BLaER1 (cell line): ENCODE data around the gene BLNK.

ENCODE experiments used
- H3K27ac ChIP-seq: shearing (Covaris generic); formaldehyde crosslinking; 2 replicates; pipeline ENCODE4 v1.8.1; 2022
- H3K27me3 ChIP-seq: shearing (Covaris generic); formaldehyde crosslinking; 2 replicates; pipeline ENCODE4 v1.8.1; 2022
- H3K36me3 ChIP-seq: shearing (Covaris generic); formaldehyde crosslinking; 2 replicates; pipeline ENCODE4 v1.8.1; 2022
- H3K4me1 ChIP-seq: shearing (Covaris generic); formaldehyde crosslinking; 2 replicates; pipeline ENCODE4 v1.8.1; 2022
- H3K4me2 ChIP-seq: shearing (Covaris generic); formaldehyde crosslinking; 2 replicates; pipeline ENCODE4 v1.8.1; 2022
- H3K4me3 ChIP-seq: shearing (Covaris generic); formaldehyde crosslinking; 2 replicates; pipeline ENCODE4 v1.8.1; 2022
- H3K9ac ChIP-seq: shearing (Covaris generic); formaldehyde crosslinking; 2 replicates; pipeline ENCODE4 v1.8.1; 2022
- H3K9me3 ChIP-seq: shearing (Covaris generic); formaldehyde crosslinking; 2 replicates; pipeline ENCODE4 v1.8.1; 2022
- H4K20me1 ChIP-seq: shearing (Covaris generic); formaldehyde crosslinking; 2 replicates; pipeline ENCODE4 v1.8.1; 2022
- Cebpa-rat ChIP-seq: shearing (Covaris generic); IDR thresholded peaks from 2 replicates; pipeline ENCODE4 v1.8.1; 2022

Gene BLNK

DNA sequence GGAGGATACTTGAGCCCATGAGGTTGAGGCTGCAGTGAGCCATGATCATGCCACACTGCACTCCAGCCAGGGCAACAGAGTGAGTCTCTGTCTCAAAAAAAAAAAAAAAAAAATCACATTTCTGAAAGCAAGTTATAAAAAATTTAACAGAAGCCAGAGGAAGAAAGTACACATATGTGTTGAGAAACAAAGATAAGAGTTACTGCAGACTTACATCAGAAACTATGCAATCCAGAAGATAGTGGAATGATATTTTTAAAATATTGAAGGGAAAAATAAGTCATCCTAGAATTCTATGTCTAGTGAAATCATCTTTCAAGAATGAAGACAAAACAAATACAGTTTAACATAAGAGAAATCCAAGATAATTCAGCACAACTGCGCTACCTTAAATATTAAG is 94.4 kb downstream of the BLNK start:
- Histone ChIP-seq H3K27me3 (no peaks in the 10 kb centered on the region), H3K4me1 (no peaks in the 10 kb centered on the region), H4K20me1 (no peaks in the 10 kb centered on the region), H3K4me2 (no peak overlapping the region), H3K9ac (no peak overlapping the region), H3K27ac (no peak overlapping the region), H3K9me3 (peaks cover 37% of the 10 kb centered on the region), H3K36me3 (no peaks in the 10 kb centered on the region), H3K4me3 (no peak overlapping the region)
- TF ChIP-seq Cebpa-rat = no peak

DNA sequence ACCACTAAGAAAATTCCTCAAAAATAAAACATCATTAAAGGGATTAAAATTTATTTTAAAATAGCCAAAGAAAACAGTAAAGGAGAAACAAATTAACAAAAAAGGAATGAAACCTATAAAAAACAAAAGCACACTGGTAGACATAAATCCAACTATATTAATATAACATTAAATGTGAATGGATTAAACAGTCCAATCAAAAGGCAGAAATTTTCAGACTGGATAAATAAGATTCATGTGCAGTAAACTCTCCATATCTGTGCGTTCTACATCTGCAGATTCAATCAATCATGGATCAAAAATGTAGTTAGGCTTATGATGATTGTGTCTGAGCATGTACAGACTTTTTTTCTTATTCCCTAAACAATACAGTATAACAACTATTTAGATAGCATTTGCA is 98.7 kb downstream of the BLNK start:
- no peak for TF ChIP-seq Cebpa-rat
- Histone ChIP-seq H4K20me1 (no peaks in the 10 kb centered on the region), H3K27ac (no peak overlapping the region), H3K9ac (no peak overlapping the region), H3K4me3 (no peak overlapping the region), H3K27me3 (no peaks in the 10 kb centered on the region), H3K36me3 (peaks cover 7% of the 10 kb centered on the region; the same call in 1 of the 2 replicates), H3K4me1 (no peaks in the 10 kb centered on the region), H3K9me3 (peaks cover 57% of the 10 kb centered on the region), H3K4me2 (no peak overlapping the region)

DNA sequence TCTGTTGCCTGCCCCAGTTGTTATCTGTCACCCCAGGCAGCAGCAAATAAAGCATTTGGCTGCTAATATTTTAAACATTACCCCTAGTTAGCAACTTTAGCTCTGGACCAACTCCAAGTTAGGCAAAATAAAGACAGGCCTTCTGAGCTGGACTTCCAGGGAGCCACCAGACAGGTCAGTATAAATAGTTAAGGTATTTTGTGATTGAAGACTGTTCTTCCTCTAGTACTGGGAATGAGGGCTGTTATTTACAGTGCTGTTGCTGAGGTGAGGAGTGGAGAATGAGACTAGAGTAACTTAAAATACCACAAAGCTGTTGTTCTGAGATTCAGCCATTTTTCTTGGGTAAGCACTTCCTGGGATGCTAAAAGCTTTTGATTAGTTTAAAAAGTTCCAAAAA is 101.1 kb downstream of the BLNK start:
- H3K4me3 ChIP-seq = no peak overlapping the region
- H3K27ac ChIP-seq = no peak overlapping the region
- H3K36me3 ChIP-seq = peaks cover 18% of the 10 kb centered on the region; the same call in 1 of the 2 replicates
- TF ChIP-seq Cebpa-rat = no peak
- H4K20me1 ChIP-seq = no peaks in the 10 kb centered on the region
- H3K9me3 ChIP-seq = peaks cover 68% of the 10 kb centered on the region
- peaks cover 14% of the 10 kb centered on the region for H3K4me1 ChIP-seq
- H3K9ac ChIP-seq = no peak overlapping the region
- H3K4me2 ChIP-seq = no peak overlapping the region
- no peaks in the 10 kb centered on the region for H3K27me3 ChIP-seq

DNA sequence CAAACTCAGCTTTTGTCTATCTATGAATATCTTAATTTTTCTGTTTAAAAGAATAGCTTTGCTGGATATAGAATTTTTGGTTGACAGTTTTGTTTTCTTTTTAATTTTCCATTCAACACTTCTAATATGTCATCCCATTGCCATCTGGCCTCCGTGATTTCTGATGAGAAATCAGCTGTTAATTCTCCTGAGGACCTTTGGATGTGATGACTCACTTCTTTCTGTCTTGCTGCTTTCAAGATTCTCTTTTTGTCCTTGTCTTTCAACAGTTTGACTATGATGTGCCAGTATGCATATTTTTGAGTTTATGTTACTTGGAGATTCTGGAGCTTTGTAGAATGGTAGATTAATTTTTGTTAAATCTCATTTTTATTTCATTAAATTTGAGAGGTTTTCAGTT is 102.8 kb downstream of the BLNK start:
- H3K9ac ChIP-seq = no peak overlapping the region
- no peaks in the 10 kb centered on the region for H4K20me1 ChIP-seq
- H3K27ac ChIP-seq = no peak overlapping the region
- peaks cover 65% of the 10 kb centered on the region for H3K9me3 ChIP-seq
- H3K4me2 ChIP-seq = no peak overlapping the region
- H3K36me3 ChIP-seq = peaks cover 18% of the 10 kb centered on the region; the same call in 1 of the 2 replicates
- no peak overlapping the region for H3K4me3 ChIP-seq
- TF ChIP-seq Cebpa-rat = no peak
- no peaks in the 10 kb centered on the region for H3K27me3 ChIP-seq
- H3K4me1 ChIP-seq = peaks cover 31% of the 10 kb centered on the region

DNA sequence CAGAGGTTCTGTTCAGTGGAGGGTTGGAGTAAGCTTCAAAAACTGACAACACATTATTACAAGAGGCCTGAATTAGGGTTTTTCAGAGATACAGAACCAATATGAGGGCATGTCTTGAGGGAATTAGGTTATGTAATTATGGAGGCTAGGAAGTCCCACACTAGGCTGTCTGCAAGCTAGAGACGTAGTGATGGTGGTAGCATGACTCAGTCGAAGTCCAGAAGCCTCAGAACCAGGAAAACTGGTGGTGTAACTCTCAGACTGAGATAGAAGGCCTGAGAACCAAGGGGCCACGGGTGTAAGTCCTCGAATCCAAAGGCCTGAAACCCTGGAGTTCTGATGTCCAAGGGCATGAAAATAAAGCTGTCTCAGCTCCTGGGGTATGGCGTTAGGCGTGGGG is 105.6 kb downstream of the BLNK start:
- Histone ChIP-seq H3K4me1 (peaks cover 59% of the 10 kb centered on the region), H3K36me3 (peaks cover 18% of the 10 kb centered on the region; the same call in 1 of the 2 replicates), H3K9ac (no peak overlapping the region), H3K4me2 (peak overlapping the region; percentile 57; the same call in 1 of the 2 replicates), H3K4me3 (no peak overlapping the region), H3K27me3 (peaks cover 10% of the 10 kb centered on the region), H3K9me3 (peaks cover 56% of the 10 kb centered on the region), H3K27ac (no peak overlapping the region), H4K20me1 (no peaks in the 10 kb centered on the region)
- no peak for TF ChIP-seq Cebpa-rat

DNA sequence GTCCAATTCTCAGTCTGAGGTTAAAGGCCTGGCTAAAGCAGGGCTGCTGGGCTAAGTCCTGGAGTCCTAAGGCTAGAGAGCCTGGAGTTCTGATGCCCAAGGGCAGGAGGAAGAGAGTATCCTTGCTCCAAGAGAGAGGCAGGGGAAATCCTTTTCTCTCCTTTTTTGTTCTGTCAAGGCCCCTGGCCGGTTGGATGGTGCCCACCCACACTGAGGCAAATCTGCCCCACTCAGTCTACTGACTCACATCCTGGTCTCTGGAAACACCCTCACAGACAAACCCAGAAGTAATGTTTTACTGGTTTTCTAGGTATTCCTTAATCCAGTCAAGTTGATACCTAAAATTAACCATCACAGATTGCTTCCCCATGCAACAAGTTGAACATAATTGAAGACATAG is 118.3 kb downstream of the BLNK start:
- no peak overlapping the region for H3K27ac ChIP-seq
- no peaks in the 10 kb centered on the region for H3K9me3 ChIP-seq
- peaks cover 8% of the 10 kb centered on the region; the same call in 1 of the 2 replicates for H3K4me1 ChIP-seq
- TF ChIP-seq Cebpa-rat = no peak
- H3K27me3 ChIP-seq = no peaks in the 10 kb centered on the region
- H4K20me1 ChIP-seq = no peaks in the 10 kb centered on the region
- H3K9ac ChIP-seq = no peak overlapping the region
- no peak overlapping the region for H3K4me2 ChIP-seq
- no peak overlapping the region for H3K4me3 ChIP-seq
- H3K36me3 ChIP-seq = peaks cover 54% of the 10 kb centered on the region

DNA sequence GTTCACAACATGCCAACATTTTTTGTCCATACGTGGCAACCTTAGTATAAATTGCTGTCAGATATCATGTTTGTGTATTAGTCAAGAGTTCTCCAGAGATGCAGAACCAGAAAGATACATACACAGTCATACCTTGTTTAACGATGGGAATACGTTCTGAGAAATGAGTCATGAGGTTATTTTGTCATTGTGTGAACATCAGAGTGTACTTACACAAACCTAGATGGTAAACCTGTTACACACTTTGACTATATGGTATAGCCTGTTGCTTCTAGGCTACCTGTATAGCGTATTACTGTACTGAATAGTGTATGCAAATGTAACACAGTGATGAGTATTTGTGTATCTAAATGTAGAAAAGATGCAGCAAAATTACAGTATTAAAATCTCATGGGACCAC is 118.9 kb downstream of the BLNK start:
- Histone ChIP-seq H4K20me1 (no peaks in the 10 kb centered on the region), H3K27ac (no peak overlapping the region), H3K9ac (no peak overlapping the region), H3K9me3 (no peaks in the 10 kb centered on the region), H3K36me3 (peaks cover 57% of the 10 kb centered on the region), H3K4me1 (peaks cover 8% of the 10 kb centered on the region; the same call in 1 of the 2 replicates), H3K4me3 (no peak overlapping the region), H3K27me3 (no peaks in the 10 kb centered on the region), H3K4me2 (no peak overlapping the region)
- TF ChIP-seq Cebpa-rat = no peak
